ENCODE results near the gene FRMD4A.

Gene FRMD4A

DNA sequence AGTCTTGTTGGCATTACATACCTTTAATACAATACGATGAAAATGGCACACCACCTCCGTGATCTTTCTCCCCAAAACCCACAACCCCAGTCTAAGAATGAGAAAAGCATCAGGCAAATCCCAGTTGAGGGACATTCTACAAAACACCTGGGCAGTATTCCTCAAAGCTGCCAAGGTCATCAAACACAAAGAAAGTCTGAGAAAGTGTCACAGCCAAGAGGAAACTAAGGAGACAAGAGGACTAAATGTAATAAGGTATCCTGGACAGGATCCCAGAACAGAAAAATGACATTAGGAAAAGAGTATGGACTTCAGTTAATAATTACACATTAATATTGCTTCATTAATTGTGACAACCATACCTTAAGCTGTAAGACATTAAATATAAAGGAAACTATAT, 14.5 kb upstream of the FRMD4A start:
- DNase-seq (ENCODE audit: insufficient read length, low spot score) (no peak), FAIRE-seq (no peak)
- TF ChIP-seq, protein P1, sequence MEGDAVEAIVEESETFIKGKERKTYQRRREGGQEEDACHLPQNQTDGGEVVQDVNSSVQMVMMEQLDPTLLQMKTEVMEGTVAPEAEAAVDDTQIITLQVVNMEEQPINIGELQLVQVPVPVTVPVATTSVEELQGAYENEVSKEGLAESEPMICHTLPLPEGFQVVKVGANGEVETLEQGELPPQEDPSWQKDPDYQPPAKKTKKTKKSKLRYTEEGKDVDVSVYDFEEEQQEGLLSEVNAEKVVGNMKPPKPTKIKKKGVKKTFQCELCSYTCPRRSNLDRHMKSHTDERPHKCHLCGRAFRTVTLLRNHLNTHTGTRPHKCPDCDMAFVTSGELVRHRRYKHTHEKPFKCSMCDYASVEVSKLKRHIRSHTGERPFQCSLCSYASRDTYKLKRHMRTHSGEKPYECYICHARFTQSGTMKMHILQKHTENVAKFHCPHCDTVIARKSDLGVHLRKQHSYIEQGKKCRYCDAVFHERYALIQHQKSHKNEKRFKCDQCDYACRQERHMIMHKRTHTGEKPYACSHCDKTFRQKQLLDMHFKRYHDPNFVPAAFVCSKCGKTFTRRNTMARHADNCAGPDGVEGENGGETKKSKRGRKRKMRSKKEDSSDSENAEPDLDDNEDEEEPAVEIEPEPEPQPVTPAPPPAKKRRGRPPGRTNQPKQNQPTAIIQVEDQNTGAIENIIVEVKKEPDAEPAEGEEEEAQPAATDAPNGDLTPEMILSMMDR (IDR thresholded peaks at IDR 0.05; ENCODE audit: insufficient read depth, missing control alignments) = no peak

DNA sequence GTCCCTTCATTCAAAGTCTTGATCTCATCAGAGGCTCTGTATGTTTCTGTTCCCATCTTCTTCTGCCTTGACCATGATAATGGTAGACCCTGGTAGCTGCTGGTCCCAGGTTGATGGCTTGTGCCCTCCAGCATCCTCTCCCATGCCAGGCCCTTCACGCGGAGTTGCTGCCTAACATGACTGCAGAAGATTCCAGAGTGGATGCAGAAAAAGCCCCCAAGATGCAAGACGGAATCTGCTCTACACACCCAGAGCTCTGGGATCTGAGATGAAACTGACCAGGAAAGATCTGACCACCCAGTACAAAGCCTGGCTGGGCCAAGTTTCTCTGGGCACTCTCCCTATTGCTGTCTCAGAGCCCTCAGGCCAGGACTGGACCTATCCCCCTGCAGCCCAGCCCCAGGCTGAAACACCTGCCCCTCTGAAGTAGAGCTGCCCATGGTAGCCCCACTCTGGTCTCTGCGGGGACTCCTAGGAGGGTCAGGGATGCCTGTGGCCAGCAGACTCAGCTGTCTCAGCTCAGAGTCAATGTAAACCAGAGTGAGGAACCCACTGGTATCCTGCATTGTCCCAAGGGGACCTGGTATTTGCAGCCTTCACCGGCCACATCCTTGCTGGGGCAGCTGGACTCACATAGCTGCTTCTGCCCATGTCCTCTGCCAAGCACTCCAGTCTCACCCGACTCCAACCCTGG, 9.5 kb upstream of the FRMD4A start:
- TF ChIP-seq, protein P1 (IDR thresholded peaks at IDR 0.05; ENCODE audit: insufficient read depth, missing control alignments) = no peak
- DNase-seq (ENCODE audit: insufficient read length, low spot score) (no peak), FAIRE-seq (no peak)

DNA sequence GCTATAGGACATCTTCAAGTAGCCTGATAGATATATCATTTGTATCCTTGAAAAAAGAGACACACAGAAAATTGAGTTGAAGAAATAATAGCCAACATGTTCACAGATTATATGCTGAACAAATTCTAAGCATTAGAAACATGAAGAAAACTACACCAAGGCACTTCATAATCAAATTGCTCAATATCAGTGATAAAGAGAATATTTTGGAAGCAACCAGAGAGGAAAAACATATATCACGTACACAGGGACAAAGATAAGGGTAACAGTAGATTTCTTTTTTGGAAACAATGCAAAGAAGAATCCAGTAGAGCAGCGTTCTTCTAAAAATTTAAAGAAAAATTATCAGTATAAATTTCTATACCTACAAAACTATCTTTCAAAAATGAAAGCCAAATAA, 6.0 kb upstream of the FRMD4A start:
- no peak for FAIRE-seq
- TF ChIP-seq, protein P1 (IDR thresholded peaks at IDR 0.05; ENCODE audit: insufficient read depth, missing control alignments) = no peak

DNA sequence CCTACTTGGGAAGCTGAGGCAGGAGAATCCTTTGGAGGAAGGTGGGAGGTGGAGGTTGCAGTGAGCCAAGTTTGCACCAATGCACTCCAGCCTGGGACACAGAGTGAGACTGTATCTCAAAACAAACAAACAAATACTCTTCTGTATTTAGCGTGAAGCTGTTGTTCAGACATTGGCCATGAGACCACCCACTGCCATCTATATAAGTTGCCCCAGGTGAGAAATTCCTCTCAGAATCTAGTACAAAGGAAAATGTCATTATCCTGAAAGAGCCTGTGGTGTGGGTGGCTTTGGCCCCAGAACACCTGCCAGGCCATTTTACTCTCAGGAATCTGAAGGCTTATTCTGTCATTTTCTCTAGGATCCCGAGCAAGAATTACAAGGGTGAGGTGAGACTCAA, 4.0 kb upstream of the FRMD4A start:
- no peak for FAIRE-seq

More for the DNA sequence above, 6.0 kb upstream of the FRMD4A start:
- DNase-seq (ENCODE audit: insufficient read length, low spot score) = no peak

DNA sequence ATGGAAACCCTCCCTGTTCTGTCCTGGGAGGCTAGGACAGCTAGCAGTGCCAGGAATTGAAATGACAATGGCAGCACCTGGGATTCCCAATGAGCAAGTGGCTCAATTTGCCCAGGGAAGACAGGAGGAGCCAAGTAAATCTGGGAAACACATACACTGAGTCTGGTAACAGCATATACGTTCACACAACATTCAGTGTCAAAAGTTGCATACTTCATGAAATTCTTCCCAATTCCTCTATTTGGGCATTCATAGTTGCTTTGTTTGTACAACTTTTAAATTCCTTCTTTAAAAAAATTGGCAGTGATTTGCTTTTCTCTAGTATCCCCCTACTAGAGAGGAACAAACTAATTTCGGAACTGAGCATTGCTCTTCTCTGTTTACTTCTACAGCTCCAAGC, 2.9 kb upstream of the FRMD4A start:
- FAIRE-seq = no peak
- no peak for DNase-seq (ENCODE audit: insufficient read length, low spot score)
- TF ChIP-seq, protein P1 (IDR thresholded peaks at IDR 0.05; ENCODE audit: insufficient read depth, missing control alignments) = no peak

More for the DNA sequence above, 4.0 kb upstream of the FRMD4A start:
- TF ChIP-seq, protein P1 (IDR thresholded peaks at IDR 0.05; ENCODE audit: insufficient read depth, missing control alignments) = no peak
- DNase-seq (ENCODE audit: insufficient read length, low spot score) = no peak

DNA sequence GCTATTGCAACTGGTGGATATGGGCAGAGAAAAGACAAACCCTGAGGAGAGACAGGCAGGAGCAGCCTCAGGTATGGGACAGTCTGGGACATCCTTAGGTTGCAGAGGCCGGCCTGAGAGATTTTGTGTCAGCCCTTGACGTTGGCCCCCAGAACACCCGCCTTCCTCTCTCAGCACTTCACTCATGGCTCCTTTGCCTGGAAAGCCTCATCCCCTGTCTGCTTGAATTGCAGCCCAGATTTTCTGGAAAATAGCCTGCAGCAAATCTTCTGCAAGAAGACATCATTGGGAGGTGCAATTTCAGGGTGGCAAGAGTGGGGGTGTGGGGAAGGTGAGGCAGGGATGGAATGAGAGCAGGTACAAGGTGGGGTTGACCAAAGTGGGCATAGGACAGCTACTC, 2.2 kb upstream of the FRMD4A start:
- FAIRE-seq (no peak), DNase-seq (ENCODE audit: insufficient read length, low spot score) (no peak)
- TF ChIP-seq, protein P1 (IDR thresholded peaks at IDR 0.05; ENCODE audit: insufficient read depth, missing control alignments) = no peak

DNA sequence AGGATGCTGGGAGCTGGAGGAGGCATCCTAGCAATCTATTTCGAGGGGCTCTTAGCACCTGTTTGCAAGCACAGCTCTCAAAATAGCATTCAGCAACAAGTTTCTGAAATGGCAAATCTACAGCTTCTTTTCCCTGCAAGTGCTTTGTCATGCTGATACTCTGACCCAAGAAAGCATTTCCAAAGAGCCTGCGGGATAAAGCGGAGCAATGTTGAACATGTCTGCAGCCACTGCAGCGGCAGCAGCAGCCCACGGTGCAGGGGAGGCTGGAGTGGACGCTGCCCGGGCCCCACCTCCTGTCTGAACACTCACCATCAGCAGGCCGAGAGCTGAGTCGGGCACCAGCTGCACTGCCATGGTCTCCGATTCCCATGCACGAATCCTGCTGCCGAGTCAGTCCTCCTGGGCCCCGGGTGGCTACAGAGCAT, 964 bp downstream of the FRMD4A start:
- TF ChIP-seq, protein P1 (IDR thresholded peaks at IDR 0.05; ENCODE audit: insufficient read depth, missing control alignments) = no peak
- no peak for FAIRE-seq
- DNase-seq (ENCODE audit: insufficient read length, low spot score) = no peak

All from D721Med (cell line).